ENCODE data around the gene IFITM5.

DNA sequence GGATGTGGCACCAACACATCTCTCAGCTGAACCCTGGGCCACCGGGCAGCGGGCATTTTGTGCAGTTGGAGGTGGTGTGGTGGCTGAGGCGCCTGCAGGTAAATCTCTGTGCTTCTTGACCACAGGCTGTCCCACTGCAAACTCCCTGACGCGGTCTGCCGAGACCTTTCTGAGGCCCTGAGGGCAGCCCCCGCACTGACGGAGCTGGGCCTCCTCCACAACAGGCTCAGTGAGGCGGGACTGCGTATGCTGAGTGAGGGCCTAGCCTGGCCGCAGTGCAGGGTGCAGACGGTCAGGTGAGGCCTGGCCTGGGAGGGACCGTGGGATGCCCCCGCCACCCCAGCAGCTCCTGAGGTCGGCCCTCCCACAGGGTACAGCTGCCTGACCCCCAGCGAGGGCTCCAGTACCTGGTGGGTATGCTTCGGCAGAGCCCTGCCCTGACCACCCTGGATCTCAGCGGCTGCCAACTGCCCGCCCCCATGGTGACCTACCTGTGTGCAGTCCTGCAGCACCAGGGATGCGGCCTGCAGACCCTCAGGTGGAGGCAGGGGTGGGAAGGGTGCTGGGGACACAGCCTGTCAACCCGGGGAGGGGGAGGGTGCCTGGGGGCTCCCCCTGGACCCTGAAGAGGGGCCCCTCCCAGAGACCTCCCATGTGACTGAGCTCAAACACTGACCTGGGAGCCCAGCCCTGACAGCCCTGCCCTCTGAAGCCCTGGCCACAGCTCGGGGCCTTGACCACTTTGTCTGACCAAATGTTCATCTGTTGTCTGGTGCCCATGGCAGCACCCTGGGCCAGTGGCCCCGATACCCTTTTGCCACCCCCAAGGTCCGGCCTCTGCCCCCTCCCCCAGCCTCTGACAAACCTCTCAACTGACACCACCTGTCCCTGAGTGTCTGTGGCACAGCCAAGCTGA, 15.0 kb downstream of the IFITM5 start:
- TF ChIP-seq POLR2AphosphoS5 (IDR thresholded peaks at IDR 0.05) (no peak), POLR2A (IDR thresholded peaks at IDR 0.05) (no peak)
- TF ChIP-seq, protein P1, sequence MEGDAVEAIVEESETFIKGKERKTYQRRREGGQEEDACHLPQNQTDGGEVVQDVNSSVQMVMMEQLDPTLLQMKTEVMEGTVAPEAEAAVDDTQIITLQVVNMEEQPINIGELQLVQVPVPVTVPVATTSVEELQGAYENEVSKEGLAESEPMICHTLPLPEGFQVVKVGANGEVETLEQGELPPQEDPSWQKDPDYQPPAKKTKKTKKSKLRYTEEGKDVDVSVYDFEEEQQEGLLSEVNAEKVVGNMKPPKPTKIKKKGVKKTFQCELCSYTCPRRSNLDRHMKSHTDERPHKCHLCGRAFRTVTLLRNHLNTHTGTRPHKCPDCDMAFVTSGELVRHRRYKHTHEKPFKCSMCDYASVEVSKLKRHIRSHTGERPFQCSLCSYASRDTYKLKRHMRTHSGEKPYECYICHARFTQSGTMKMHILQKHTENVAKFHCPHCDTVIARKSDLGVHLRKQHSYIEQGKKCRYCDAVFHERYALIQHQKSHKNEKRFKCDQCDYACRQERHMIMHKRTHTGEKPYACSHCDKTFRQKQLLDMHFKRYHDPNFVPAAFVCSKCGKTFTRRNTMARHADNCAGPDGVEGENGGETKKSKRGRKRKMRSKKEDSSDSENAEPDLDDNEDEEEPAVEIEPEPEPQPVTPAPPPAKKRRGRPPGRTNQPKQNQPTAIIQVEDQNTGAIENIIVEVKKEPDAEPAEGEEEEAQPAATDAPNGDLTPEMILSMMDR (IDR thresholded peaks at IDR 0.05), result no peak

Measured in prostate gland (tissue), 2 donors.